ENCODE data around the gene SYT11. TPM values are rescaled to one million over a fixed set of nuclear protein-coding genes. Genes with fewer than 3 reads are reported as not detected.

The SYT11 gene
- total RNA-seq, 2 donors from 2014 or later = 15.5 to 21.5 TPM

DNA sequence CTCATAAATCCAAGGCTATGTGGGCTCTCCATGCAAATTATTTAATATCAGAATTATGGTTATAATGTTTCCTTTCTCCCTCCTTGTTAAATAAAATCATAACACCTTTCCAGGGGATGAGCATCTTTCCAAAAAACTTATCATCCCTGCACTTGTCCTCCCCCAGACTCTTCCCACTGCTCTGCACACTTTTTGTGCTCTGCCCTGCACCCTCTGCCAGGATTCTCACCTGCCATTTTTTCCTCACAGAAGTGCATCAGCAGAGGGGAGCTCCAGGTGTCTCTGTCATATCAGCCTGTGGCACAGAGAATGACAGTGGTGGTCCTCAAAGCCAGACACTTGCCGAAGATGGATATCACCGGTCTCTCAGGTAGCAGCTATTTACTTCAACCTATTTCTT lies 20.9 kb downstream of the SYT11 start:
- H3K27me3 ChIP-seq = no peaks in the 10 kb centered on the region
- peaks cover 14% of the 10 kb centered on the region for H3K36me3 ChIP-seq
- TF ChIP-seq, protein P1, sequence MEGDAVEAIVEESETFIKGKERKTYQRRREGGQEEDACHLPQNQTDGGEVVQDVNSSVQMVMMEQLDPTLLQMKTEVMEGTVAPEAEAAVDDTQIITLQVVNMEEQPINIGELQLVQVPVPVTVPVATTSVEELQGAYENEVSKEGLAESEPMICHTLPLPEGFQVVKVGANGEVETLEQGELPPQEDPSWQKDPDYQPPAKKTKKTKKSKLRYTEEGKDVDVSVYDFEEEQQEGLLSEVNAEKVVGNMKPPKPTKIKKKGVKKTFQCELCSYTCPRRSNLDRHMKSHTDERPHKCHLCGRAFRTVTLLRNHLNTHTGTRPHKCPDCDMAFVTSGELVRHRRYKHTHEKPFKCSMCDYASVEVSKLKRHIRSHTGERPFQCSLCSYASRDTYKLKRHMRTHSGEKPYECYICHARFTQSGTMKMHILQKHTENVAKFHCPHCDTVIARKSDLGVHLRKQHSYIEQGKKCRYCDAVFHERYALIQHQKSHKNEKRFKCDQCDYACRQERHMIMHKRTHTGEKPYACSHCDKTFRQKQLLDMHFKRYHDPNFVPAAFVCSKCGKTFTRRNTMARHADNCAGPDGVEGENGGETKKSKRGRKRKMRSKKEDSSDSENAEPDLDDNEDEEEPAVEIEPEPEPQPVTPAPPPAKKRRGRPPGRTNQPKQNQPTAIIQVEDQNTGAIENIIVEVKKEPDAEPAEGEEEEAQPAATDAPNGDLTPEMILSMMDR (IDR thresholded peaks at IDR 0.05) = no peak
- no peaks in the 10 kb centered on the region for H3K9me3 ChIP-seq
- H3K27ac ChIP-seq = no peak overlapping the region
- no peak for DNase-seq (ENCODE audit: low spot score)
- no peak overlapping the region for H3K4me3 ChIP-seq
- H3K4me1 ChIP-seq = no peaks in the 10 kb centered on the region

DNA sequence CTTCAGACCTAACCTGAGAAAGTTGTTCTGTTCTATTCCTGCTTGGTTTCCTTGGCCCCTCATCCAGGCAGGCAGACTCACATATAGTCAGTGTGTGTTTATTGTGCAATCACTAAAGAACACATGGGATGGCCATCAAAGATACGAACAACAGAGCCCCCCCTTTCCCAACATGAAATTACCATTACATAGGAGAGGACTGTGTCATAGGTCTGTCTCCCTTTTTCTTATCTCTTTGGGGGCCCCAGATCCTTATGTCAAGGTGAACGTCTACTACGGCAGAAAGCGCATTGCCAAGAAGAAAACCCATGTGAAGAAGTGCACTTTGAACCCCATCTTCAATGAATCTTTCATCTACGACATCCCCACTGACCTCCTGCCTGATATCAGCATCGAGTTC lies 21.6 kb downstream of the SYT11 start:
- DNase-seq (ENCODE audit: low spot score) = no peak
- TF ChIP-seq, protein P1 (IDR thresholded peaks at IDR 0.05) = no peak
- H3K9me3 ChIP-seq = no peaks in the 10 kb centered on the region
- no peaks in the 10 kb centered on the region for H3K27me3 ChIP-seq
- no peak overlapping the region for H3K4me3 ChIP-seq
- no peaks in the 10 kb centered on the region for H3K4me1 ChIP-seq
- peaks cover 14% of the 10 kb centered on the region for H3K36me3 ChIP-seq
- no peak overlapping the region for H3K27ac ChIP-seq

DNA sequence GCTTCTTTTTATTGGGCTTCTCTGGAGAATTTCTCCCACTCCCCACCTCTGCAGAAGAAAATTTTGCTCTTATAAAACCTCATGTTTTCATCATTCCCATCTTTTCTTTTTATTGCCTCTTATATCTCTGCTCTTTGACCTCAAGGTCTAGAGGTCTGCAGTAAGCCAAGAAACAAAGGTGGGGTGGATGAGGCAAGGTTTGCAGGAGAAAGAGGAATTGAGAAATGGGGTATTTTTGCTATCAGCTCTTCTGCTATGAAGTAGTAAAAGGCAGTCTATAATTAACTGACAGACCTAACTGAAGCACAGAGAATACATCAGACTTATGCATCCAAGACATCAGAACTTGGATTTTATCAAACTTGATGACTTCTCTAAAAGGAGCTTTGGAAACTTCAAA lies 22.9 kb downstream of the SYT11 start:
- Histone ChIP-seq H3K4me3 (no peak overlapping the region), H3K4me1 (no peaks in the 10 kb centered on the region), H3K27me3 (no peaks in the 10 kb centered on the region), H3K9me3 (no peaks in the 10 kb centered on the region), H3K27ac (no peak overlapping the region), H3K36me3 (peaks cover 21% of the 10 kb centered on the region)
- TF ChIP-seq, protein P1 (IDR thresholded peaks at IDR 0.05) = no peak
- DNase-seq (ENCODE audit: low spot score) = no peak

DNA sequence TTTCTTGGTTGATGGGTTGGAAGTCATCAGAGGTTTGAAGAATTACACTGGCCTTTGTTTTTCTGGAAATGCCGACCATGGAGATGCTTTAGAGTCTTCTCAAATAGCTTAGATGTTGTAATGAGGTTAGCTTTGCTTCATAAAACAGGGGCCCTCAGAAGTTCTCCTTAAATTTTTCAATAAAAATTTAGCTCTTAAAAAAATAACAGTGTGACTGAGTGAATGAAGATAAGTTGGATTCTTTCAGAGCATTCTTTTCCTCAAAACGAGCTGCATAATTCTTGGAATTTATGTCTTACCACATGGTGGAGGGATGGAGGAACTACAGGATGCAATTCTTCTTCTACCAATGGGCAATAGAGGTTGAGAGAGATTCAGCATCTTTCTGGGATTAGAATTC lies 23.4 kb downstream of the SYT11 start:
- no peaks in the 10 kb centered on the region for H3K9me3 ChIP-seq
- no peaks in the 10 kb centered on the region for H3K27me3 ChIP-seq
- peaks cover 21% of the 10 kb centered on the region for H3K36me3 ChIP-seq
- no peak for DNase-seq (ENCODE audit: low spot score)
- no peak overlapping the region for H3K4me3 ChIP-seq
- TF ChIP-seq, protein P1 (IDR thresholded peaks at IDR 0.05) = no peak
- no peak overlapping the region for H3K27ac ChIP-seq
- no peaks in the 10 kb centered on the region for H3K4me1 ChIP-seq

DNA sequence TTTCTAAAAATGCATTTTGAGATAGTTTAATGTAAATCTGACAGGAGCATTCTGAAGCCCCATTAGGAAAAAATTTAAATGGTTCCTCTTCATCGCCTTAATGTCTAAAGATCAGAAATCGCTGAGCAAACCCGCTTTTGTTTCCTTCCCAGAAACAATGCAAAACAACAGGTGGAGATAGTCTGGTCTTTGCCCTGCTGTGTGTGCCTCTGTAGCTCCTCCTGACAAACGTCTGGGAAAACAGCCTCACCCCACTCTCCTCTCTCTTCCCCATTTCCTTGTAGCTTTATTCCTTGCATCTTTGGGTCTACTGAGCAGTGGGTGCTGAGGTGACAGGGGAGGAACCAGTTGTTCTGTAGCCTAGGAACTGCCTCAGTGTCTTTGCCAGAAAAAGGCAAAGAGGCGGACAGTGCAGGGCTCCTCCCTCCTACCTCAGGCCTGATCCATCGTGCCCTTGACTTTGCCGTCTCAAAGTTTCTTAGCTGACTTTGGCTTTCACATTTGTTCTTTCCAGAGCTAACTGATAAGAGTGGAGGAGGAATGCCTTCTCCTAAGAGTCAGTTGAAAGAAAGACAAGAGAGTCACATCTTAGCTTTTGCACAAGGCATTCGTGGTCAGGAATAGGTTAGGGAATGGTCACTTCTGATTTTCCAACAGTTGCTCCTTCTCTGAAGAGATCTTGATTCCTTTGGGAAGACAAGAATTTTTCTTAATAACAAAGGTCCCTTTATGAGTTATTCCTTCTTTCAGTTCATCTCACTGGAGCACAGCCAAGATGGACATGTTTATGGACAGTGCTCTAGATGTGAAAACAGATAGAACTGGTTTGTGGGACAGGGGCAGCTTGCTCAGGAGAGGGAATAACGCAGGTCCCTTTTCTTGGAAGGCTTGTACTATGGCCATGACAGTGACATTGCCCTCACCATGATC lies 24.9 kb downstream of the SYT11 start:
- no peak overlapping the region for H3K4me3 ChIP-seq
- H3K27me3 ChIP-seq = no peaks in the 10 kb centered on the region
- DNase-seq (ENCODE audit: low spot score) = no peak
- no peaks in the 10 kb centered on the region for H3K9me3 ChIP-seq
- H3K27ac ChIP-seq = no peak overlapping the region
- H3K36me3 ChIP-seq = peaks cover 21% of the 10 kb centered on the region
- TF ChIP-seq, protein P1 (IDR thresholded peaks at IDR 0.05) = no peak
- H3K4me1 ChIP-seq = no peaks in the 10 kb centered on the region
